ENCODE measurements around the gene LRP1-AS. TPM values are rescaled to one million over a fixed set of nuclear protein-coding genes. Genes with fewer than 3 reads are reported as not detected.

LRP1-AS gene
- total RNA-seq, 1 experiment from 2014 or later: not detected

DNA sequence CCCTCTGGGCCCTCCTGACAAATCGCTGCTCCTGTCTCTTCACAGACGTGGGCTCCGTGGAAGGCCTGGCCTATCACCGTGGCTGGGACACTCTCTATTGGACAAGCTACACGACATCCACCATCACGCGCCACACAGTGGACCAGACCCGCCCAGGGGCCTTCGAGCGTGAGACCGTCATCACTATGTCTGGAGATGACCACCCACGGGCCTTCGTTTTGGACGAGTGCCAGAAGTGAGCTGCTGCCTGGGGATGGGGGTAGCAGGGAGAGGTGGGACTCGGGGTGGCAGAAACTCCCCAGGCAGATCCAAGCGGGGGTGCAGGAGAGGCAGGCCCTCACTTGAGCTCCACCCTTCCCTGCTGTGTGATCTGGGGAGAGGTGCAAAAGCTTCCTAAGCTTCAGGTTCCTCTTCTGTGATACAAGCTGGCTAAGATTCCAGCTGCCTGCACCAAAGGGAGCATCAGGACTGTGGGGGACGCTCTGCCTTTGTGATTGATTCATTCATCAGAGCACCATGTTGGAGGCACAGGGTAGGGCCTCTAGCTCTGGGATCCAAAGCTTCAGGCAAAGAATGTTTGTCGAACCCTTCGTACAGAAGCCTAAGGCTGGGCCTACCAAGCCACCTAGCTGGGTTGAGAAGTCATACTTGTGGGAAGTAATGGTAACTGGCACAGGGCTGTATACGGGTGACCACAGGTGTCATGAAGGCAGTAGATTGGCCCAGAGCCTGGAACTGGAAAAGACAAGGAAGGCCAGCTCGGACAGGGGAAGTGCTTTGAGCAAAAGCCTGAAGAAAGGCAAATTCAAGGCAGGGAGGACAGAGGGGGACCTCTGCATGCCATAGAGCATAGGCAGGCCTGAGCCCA lies 40.0 kb upstream of the LRP1-AS start:
- intact Hi-C loops (cut with micrococcal nuclease): no loop called here
- Histone ChIP-seq H3K4me2 (ENCODE audit: low read length) (no peak overlapping the region), H3K27me3 (ENCODE audit: insufficient read depth, low read length) (no peaks in the 10 kb centered on the region), H3K4me1 (ENCODE audit: control insufficient read depth in 1 of 2, insufficient read depth in 2 of 2, low read length in 2 of 2) (peaks cover 0 to 8% of the 10 kb centered on the region in 2 experiments; a peak in 3 of 4 replicates), H3K9ac (ENCODE audit: low read length) (no peak overlapping the region), H3K79me2 (ENCODE audit: insufficient read depth, low read length) (no peaks in the 10 kb centered on the region), H3K9me2 (ENCODE audit: insufficient read depth) (no peaks in the 10 kb centered on the region), H3K9me3 (ENCODE audit: control insufficient read depth in 1 of 2, insufficient read depth in 1 of 2, low read depth in 1 of 2, low read length in 2 of 2) (no peaks in the 10 kb centered on the region), H3K4me3 (replicated peaks in 1 of 2; ENCODE audit: low read depth in 1 of 2, low read length in 2 of 2) (no peak overlapping the region), H4K20me1 (ENCODE audit: insufficient read depth) (no peaks in the 10 kb centered on the region), H3K36me3 (ENCODE audit: control insufficient read depth in 1 of 2, insufficient read depth in 2 of 2, low read length in 2 of 2) (peaks cover 0 to 3% of the 10 kb centered on the region in 2 experiments; a peak in 1 of 4 replicates), H3K27ac (ENCODE audit: low read depth, low read length) (no peak overlapping the region), H2AFZ (ENCODE audit: low read depth, low read length, poor library complexity, severe bottlenecking) (no peak overlapping the region)
- DNase-seq (ENCODE audit: low read depth, low spot score): no peak
- CTCF ChIA-PET: interaction anchor here (1.3 to 1.8 kb wide), 2 partner anchors 11 to 26 kb away, joined by 6 read pairs; no protein-coding TSS in a partner anchor
- no peak for TF ChIP-seq EZH2 (IDR thresholded peaks at IDR 0.05)
- TF ChIP-seq REST (IDR thresholded peaks at IDR 0.05; ENCODE audit: low read depth): no peak
- no peak for TF ChIP-seq POLR2AphosphoS5 (IDR thresholded peaks at IDR 0.05; ENCODE audit: low read depth, low read length)
- TF ChIP-seq CBX3 (IDR thresholded peaks at IDR 0.05; ENCODE audit: low read depth): no peak
- no peak for TF ChIP-seq ZNF274 (IDR thresholded peaks at IDR 0.05; ENCODE audit: low read depth, low read length)
- no peak for TF ChIP-seq SRF (IDR thresholded peaks at IDR 0.05; ENCODE audit: low read depth)
- TF ChIP-seq EZH2phosphoT487 (IDR thresholded peaks at IDR 0.05; ENCODE audit: borderline replicate concordance): no peak
- no peak for TF ChIP-seq ZBTB33 (IDR thresholded peaks at IDR 0.05; ENCODE audit: extremely low read depth, insufficient replicate concordance, low read length)
- no peak for TF ChIP-seq YY1 (IDR thresholded peaks at IDR 0.05; ENCODE audit: extremely low read depth, insufficient replicate concordance, low read depth, low read length)
- TF ChIP-seq SP1 (IDR thresholded peaks at IDR 0.05; ENCODE audit: low read depth): no peak
- TF ChIP-seq POLR2A (IDR thresholded peaks at IDR 0.05; ENCODE audit: borderline replicate concordance, extremely low read depth, insufficient read depth, insufficient read length): no peak
- no peak for TF ChIP-seq ZFX (IDR thresholded peaks at IDR 0.05)
- no peak for TF ChIP-seq EGR1 (IDR thresholded peaks at IDR 0.05; ENCODE audit: low read depth)
- no TSS peak for BruUV-seq (replicated peaks)
- POLR2A ChIA-PET: interaction anchor here (1.0 to 1.4 kb wide), 2 partner anchors 60 to 75 kb away, joined by 3 to 4 read pairs; partner anchors contain the start of gene LRP1
- no peak for ATAC-seq
- RAD21 ChIA-PET (ENCODE audit: low non-redundant PET in 1 of 2, low total read pairs in 2 of 2, uncharacterized antibody in 2 of 2, unreplicated experiment in 2 of 2): no interaction called here

All from HCT116 (cell line).